Stimulated activated CD4-positive, alpha-beta T cell treated with anti-CD3 and anti-CD28 coated beads, Interleukin-15, amount 100 ng/mL, for 1 hour (primary cell): ENCODE measurements around the gene CAMSAP3.

ENCODE experiments used
- DNase-seq, 2 donors: peaks; one replicate each; pipeline ENCODE4 v3.0.0-alpha.2; 2020; ENCODE audit warnings: low read depth in 1 of 2, low spot score in 1 of 2

Gene CAMSAP3

GRCh38 chr19:7611541-7612279, 16.0 kb downstream of the CAMSAP3 start:
- DNase-seq = no peak

- DNase-seq = no peak
Observed at GRCh38 chr19:7612282-7613274, 16.9 kb downstream of the CAMSAP3 start.

DNA sequence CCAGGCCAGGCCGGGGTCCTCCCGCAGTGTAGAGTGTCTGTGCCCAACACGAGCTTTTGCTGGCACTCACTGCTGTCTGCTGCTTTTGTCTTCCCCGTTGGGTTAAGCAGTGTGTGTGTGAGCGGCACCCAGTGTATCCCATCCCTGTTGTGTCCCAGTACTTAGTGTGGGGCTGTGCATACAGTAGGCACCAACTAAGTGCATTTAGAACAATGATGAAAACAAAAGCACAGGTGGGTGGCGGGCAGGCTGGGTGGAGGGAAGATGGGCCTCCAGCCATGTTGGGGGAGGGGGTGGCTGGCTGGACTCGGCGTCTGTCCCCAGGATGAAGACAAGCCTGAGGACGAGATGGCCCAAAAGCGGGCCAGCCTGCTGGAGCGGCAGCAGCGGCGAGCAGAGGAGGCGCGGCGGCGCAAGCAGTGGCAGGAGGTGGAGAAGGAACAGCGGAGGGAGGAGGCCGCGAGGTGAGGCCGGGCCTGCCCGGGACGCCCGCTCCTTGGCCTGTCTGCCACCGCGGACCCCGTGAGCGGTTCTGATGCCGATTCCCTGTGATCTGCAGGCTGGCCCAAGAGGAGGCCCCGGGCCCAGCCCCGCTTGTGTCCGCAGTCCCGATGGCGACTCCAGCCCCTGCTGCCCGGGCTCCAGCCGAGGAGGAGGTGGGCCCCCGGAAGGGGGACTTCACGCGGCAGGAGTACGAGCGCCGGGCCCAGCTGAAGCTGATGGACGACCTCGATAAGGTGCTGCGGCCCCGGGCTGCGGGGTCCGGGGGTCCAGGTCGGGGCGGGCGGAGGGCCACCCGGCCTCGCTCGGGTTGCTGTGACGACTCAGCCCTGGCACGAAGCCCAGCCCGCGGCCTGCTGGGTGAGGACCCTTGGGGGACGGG, 19.4 kb downstream of the CAMSAP3 start:
- no peak for DNase-seq

- DNase-seq = no peak
Observed at GRCh38 chr19:7617172-7617571, 21.5 kb downstream of the CAMSAP3 start.

DNA sequence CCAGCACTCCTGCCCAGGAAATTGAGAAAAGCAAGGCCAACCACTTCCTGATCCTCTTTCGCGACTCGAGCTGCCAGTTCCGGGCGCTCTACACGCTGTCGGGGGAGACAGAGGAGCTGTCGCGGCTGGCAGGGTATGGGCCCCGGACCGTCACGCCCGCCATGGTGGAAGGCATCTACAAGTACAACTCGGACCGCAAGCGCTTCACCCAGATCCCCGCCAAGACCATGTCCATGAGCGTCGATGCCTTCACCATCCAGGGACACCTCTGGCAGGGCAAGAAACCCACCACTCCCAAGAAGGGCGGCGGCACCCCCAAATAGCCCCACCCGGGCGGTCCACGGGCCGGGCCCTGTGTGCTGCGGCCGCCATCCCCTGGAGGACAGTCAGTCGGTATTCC, 22.1 kb downstream of the CAMSAP3 start:
- DNase-seq = no peak

GRCh38 chr19:7618348-7618747, 22.7 kb downstream of the CAMSAP3 start:
- DNase-seq = no peak

DNA sequence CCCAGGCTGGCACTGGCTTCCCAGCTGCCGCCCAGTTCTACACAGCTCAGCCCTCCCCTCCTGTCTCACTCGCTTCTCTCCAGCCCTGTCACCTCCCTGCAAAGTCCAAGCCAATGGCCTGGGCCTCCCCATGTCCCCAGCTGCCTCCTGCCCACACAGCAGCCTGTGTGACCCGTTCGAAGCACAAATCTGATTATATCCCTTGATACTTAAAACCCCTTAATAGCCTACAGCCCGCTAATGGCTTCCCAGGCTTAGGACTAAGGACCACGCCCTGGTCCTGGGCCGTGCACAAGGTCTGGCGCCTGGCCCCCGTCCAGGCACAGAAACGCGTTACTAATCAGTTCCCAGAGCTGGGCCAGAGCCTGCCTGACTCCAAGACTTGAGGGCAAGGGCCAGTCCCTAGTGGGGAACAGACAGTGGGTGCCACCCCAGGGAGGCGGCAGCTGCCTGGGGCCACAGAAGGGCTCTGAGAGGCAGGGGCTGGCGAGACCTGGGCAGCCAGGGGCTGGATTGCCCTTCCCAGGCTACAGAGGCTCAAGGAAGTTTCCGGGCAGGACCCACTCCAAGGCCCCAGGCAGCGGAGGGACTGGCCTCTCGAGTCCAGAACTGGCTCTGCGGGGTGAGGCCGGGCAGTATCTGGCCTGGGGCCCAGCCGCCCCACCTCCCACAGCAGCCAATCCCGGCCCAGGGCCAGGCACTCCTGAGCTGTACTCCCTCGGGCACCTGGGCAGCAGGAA, 23.3 kb downstream of the CAMSAP3 start:
- no peak for DNase-seq

DNA sequence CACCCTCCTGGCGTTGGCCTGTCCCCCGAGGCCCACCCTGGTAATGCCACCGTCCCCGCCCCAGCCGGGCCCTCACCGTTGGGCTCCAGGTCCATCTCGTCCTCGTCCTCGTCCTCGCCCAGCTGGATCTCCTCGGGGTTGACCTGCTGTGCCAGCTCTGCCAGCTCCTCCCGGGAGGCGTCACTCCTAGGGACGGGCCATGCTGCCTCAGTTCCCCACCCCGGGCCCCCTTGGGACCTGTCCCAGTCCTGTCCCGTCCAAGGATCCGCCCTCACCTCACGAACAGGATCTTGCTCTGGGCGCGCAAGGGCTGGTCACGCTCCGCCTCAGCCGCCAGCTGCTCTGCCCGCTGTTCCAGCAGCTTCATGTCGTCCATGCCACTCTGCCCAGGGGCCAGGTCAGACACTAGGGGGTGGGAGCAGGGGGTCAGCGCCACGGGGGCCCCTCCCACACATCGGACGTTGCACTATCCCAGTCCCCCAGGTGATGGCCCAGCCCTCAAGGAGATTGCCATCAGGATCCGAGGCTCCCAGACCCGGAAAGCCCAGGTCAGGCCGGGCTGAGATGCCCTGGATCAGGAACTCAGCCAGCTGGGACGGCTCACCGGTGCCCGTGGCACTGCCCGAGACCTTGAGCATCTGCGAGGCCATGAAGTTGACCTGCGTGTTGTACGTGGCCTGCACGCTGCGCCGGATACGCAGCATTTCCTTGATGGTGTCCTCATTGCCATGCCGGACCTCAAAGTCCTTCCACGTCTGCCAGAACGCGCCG, 24.2 kb downstream of the CAMSAP3 start:
- DNase-seq = no peak

DNA sequence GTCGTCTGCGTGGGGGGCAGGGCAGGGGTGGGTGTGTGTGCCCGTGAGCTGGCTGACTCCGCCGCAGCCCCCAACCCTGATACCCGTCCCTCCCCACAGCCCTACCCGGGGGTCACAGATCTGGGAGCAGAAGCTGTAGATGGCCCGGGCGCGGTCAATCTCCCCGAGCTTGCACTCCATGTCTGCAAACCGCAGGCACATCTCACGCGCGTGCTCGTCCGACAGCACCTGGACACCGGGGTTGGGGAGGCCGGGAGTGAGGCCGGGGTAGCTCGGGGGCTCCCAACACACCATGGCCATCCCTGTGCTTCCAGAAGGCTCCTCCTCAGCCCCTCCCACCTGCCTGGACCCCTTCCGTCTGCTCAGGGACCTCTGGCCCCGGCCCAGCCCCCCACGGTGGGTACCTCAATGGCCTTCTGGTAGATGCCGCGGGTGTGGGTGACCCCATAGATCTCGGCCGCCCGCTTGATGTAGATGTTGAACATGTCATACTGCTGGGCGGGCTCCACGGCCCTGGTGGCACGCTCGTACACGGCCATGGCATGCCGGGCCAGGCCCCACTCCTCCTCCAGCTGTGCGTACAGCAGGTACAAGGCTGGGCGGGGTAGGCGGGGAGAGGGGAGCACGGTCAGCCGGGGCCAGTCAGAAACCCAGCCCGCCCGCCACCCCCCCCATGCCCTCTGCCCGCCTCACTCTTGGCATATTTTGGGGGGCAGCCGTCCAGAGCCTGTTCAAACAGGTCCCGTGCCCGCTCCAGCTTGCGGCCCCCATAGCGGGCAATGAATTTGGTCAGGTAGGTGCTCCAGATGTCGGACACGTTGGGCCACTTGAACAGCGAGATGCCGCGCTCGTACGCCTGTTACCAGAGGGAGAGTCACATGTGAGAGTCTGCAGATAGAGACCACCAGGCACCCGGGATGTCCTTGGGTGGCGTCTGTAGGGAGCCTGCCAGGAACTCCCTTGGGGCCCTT, 25.1 kb downstream of the CAMSAP3 start:
- DNase-seq = no peak

DNA sequence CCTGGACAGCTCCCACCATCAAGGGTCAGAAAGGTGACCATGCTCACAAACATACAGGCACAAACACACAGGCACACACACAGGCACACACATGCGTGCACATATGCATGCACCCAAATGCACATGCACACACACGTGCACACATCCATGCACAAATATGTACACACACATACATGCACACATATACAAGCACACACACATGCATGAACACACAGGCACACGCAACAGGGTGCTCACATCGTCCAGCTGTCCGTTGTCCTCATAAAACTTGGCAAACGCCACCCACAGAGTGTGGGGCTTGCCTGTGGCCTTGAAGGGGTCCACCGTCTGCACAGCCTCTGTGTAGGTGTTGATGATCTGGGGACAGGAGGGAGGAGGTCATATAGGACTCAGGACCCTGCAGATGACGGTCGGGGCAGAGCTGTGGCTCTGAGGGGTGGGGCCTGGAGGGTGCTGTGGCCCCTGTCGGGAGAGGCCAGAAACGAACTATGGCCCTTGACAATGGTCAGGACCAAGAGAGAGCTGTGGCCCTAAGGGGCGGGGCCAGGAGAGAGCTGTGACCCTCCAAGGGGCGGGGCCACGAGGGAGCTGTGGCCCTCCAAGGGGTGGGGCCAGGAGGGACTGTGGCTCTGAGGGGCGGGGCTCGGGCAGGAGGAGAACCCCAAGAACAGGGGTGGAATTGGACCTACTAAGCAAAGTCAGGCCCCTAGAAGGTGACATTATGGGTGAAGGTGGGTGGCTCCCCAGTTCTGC, 27.4 kb downstream of the CAMSAP3 start:
- DNase-seq = no peak

DNA sequence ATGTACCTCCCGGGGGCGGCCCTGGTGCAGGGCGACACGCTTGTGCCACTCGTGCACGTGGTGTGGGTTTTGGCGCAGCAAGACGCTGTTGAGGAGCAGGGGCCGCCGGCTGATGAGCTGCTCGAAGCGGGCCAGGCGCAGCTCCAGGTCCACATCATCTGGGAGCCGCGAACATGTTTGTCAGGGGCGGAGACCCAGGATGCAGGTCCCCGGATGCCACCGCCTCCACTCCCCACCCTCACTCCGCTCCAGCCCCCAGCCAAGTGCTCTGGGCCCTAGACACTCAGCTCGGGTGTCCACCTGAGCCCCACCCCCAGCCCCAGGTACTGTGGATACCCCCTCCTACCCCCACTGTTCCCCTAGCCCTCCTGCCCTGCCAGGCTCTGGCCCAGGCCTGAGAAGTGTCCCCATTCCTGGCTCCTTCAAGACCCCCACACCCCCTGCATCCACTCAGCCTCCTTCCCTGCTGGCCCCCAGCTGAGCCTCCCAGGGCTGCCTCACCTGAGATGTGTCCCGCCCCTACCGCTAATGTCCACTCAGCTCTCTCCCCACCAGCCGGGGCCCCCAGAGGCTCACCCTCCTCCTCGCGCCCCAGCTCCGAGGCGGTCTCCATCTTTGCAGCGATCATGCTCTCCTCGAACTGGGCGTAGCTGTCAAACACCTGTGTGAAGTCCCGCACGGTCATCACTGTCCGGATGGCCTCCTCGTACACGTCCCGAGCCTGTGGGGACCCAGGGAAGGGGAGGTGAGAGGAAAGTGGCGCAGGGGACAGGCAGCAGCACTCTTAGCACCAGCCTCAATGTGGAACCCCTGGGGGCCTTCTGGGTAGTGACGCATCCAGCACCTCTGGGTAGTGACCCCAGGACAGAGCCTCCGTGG, 28.3 kb downstream of the CAMSAP3 start:
- DNase-seq = no peak

DNA sequence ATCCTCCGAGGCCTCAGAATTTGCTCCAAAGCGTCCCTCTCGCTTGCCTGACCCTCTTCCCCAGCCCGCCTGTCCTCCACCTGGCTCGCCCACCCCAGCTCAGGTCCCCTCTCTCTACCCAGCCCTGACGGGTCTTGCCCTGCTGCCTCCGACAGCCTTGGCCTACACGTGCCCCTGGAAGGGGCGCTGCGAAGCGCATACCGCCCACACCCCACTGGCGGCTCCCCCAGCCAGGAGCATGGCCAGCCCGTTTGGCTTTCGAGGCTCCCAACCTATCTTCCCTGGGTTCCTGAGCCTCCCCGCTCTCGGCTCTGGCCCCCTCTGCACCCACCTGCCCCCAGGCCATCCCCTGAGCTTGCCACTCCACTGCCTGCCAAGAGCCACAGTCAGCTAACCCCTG, 29.1 kb downstream of the CAMSAP3 start:
- DNase-seq = no peak

- no peak for DNase-seq
Observed at GRCh38 chr19:7625763-7626372, 30.2 kb downstream of the CAMSAP3 start.

GRCh38 chr19:7627166-7627565, 31.5 kb downstream of the CAMSAP3 start:
- no peak for DNase-seq

DNA sequence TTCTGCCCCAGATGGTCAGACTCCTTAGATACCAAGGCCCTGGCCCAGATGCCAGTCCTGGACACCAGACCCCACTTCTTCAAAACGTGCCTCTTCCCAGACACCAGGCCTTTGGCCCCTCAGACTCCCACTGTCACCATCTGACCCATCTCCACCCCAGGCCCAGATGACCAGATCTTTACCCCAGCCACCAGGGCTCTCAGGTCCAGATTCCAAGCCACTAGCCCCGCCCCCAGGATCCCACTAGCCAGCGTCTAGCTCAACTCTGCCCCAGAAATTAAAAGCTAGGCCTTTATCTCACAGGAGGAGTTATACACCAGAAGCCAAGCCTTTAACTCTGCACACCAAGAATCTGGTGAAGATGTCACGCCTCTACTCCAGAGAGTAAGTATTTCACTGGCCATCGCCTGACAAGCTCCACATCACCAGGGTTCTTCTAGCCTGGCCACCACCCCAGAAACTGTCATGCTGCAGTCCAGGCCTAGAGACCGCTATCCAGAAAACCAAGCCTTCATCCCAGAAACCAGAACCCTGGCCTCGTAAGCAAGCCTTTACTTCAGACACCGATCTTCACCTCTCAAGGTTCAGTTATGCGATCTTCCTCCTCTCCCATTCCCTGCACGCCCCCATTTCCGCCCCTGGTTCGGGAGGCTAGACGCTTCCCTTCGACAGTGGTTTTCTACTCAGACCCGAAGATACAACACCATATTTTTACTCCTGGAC, 33.1 kb downstream of the CAMSAP3 start:
- DNase-seq = no peak
